ENCODE measurements around the gene TBC1D10A.

DNA sequence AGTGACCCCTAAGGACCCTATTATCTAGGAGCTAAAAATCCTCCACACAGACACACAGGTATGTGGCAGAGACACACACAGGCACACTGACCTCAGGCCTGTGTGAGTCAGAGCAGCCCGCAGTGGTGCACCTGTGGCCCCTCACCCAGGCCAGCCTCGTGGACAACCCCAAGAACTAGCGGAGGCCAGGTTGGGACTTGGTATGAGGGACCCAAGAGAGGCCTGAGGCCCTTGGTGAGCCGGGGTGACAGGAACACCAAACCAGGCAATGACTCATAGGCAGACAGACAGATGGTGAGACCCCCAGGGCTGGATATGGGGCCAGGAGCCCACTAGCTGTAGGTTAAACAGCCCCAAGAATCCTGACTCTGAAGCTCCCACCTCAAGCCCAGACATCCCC is 43.4 kb downstream of the TBC1D10A start:
- TF ChIP-seq, protein P1, sequence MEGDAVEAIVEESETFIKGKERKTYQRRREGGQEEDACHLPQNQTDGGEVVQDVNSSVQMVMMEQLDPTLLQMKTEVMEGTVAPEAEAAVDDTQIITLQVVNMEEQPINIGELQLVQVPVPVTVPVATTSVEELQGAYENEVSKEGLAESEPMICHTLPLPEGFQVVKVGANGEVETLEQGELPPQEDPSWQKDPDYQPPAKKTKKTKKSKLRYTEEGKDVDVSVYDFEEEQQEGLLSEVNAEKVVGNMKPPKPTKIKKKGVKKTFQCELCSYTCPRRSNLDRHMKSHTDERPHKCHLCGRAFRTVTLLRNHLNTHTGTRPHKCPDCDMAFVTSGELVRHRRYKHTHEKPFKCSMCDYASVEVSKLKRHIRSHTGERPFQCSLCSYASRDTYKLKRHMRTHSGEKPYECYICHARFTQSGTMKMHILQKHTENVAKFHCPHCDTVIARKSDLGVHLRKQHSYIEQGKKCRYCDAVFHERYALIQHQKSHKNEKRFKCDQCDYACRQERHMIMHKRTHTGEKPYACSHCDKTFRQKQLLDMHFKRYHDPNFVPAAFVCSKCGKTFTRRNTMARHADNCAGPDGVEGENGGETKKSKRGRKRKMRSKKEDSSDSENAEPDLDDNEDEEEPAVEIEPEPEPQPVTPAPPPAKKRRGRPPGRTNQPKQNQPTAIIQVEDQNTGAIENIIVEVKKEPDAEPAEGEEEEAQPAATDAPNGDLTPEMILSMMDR (IDR thresholded peaks at IDR 0.05; ENCODE audit: low read depth, low read length) = no peak
- no peak for TF ChIP-seq EZH2phosphoT487 (IDR thresholded peaks at IDR 0.05; ENCODE audit: low read depth)
